ENCODE data around the gene KCNAB1. TPM values are rescaled to one million over a fixed set of nuclear protein-coding genes. Genes with fewer than 3 reads are reported as not detected.

Gene KCNAB1
- total RNA-seq, 1 donor from 2014 or later: 0.21 TPM

- H3K4me1 Mint-ChIP-seq (ENCODE audit: unreplicated experiment): no peaks in the 10 kb centered on the region
- no peak for DNase-seq (ENCODE audit: extremely low spot score, unreplicated experiment)
- H3K27ac Mint-ChIP-seq (ENCODE audit: unreplicated experiment): no peak overlapping the region
- TF ChIP-seq, protein P1, sequence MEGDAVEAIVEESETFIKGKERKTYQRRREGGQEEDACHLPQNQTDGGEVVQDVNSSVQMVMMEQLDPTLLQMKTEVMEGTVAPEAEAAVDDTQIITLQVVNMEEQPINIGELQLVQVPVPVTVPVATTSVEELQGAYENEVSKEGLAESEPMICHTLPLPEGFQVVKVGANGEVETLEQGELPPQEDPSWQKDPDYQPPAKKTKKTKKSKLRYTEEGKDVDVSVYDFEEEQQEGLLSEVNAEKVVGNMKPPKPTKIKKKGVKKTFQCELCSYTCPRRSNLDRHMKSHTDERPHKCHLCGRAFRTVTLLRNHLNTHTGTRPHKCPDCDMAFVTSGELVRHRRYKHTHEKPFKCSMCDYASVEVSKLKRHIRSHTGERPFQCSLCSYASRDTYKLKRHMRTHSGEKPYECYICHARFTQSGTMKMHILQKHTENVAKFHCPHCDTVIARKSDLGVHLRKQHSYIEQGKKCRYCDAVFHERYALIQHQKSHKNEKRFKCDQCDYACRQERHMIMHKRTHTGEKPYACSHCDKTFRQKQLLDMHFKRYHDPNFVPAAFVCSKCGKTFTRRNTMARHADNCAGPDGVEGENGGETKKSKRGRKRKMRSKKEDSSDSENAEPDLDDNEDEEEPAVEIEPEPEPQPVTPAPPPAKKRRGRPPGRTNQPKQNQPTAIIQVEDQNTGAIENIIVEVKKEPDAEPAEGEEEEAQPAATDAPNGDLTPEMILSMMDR (IDR thresholded peaks at IDR 0.05): no peak
- H3K9me3 Mint-ChIP-seq (ENCODE audit: unreplicated experiment): no peaks in the 10 kb centered on the region
- no peak overlapping the region for H3K4me3 Mint-ChIP-seq (ENCODE audit: unreplicated experiment)
- H3K36me3 Mint-ChIP-seq (ENCODE audit: unreplicated experiment): no peaks in the 10 kb centered on the region
- peaks cover 30% of the 10 kb centered on the region for H3K27me3 Mint-ChIP-seq (ENCODE audit: unreplicated experiment)
Measured at GRCh38 chr3:156395961-156396710, 275.8 kb downstream of the KCNAB1 start.

DNA sequence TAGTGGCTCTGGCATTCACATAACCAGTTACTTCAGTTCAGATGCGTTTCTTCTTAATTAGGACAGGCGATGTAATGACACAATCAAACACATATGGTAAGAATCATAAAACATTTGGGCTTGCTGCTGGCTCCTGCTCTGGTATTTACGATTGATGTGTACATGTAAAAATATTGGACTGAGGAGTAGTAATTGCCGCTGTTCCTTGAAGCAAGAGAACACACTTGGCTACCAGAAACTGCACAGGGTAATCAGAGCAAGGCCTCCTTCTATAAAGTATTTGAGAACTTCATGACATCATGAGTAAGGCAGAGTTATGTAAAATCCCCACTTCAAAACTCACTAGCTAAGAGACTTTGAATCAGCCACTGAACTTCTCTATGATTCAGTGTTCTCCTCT lies 276.5 kb downstream of the KCNAB1 start:
- H3K27me3 Mint-ChIP-seq (ENCODE audit: unreplicated experiment): peaks cover 25% of the 10 kb centered on the region
- no peaks in the 10 kb centered on the region for H3K9me3 Mint-ChIP-seq (ENCODE audit: unreplicated experiment)
- no peak for DNase-seq (ENCODE audit: extremely low spot score, unreplicated experiment)
- peaks cover 5% of the 10 kb centered on the region for H3K4me1 Mint-ChIP-seq (ENCODE audit: unreplicated experiment)
- no peak overlapping the region for H3K4me3 Mint-ChIP-seq (ENCODE audit: unreplicated experiment)
- no peak overlapping the region for H3K27ac Mint-ChIP-seq (ENCODE audit: unreplicated experiment)
- H3K36me3 Mint-ChIP-seq (ENCODE audit: unreplicated experiment): no peaks in the 10 kb centered on the region
- TF ChIP-seq, protein P1 (IDR thresholded peaks at IDR 0.05): no peak

DNA sequence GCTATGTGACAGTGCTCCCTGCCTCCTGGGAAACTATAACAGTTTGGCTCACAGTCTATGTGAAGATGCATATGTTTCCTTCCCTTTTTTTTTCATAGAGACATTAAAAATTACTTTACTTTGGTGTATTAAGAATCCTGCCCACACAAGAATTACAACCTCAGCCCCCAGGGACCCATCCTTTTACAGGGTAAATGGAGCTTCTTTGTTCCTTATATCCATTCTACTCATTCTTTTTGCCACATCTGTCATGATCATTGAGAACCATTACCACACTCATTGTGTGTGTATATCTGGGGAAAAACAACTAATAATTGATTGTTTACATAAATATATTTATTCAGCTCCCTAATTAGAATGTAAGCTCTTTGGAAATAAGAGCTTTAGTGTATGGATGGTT lies 277.2 kb downstream of the KCNAB1 start:
- no peaks in the 10 kb centered on the region for H3K36me3 Mint-ChIP-seq (ENCODE audit: unreplicated experiment)
- H3K27ac Mint-ChIP-seq (ENCODE audit: unreplicated experiment): no peak overlapping the region
- no peak overlapping the region for H3K4me3 Mint-ChIP-seq (ENCODE audit: unreplicated experiment)
- no peaks in the 10 kb centered on the region for H3K9me3 Mint-ChIP-seq (ENCODE audit: unreplicated experiment)
- TF ChIP-seq, protein P1 (IDR thresholded peaks at IDR 0.05): no peak
- H3K4me1 Mint-ChIP-seq (ENCODE audit: unreplicated experiment): peaks cover 6% of the 10 kb centered on the region
- peaks cover 21% of the 10 kb centered on the region for H3K27me3 Mint-ChIP-seq (ENCODE audit: unreplicated experiment)
- DNase-seq (ENCODE audit: extremely low spot score, unreplicated experiment): no peak

DNA sequence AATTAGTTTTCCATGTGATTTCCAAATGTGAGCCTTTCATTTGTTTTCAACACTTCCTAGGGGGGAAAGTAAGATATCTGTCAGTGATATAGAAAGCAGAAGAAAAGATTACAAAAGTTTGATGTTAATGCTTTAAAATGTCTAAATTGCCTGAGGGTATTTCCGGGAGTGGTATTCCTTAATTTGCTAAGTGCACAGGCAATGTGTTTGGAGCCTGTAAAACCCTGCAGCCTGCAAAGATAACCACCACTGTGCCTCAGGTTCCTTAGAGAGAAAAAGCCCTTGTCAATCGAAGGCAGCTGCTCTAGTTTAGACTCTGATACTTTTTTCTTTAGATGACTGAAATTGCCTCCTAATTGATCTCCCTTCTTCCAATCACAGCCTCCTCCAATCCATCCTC lies 279.7 kb downstream of the KCNAB1 start:
- TF ChIP-seq, protein P1 (IDR thresholded peaks at IDR 0.05): no peak
- peaks cover 6% of the 10 kb centered on the region for H3K4me1 Mint-ChIP-seq (ENCODE audit: unreplicated experiment)

GRCh38 chr3:156400735-156401134 lies 280.4 kb downstream of the KCNAB1 start:
- DNase-seq (ENCODE audit: extremely low spot score, unreplicated experiment): no peak
- Mint-ChIP-seq H3K36me3 (ENCODE audit: unreplicated experiment) (no peaks in the 10 kb centered on the region), H3K27me3 (ENCODE audit: unreplicated experiment) (peaks cover 30% of the 10 kb centered on the region), H3K27ac (ENCODE audit: unreplicated experiment) (no peak overlapping the region), H3K4me3 (ENCODE audit: unreplicated experiment) (no peak overlapping the region), H3K4me1 (ENCODE audit: unreplicated experiment) (peaks cover 6% of the 10 kb centered on the region), H3K9me3 (ENCODE audit: unreplicated experiment) (no peaks in the 10 kb centered on the region)
- TF ChIP-seq, protein P1 (IDR thresholded peaks at IDR 0.05): no peak

More for the DNA sequence above, 279.7 kb downstream of the KCNAB1 start:
- Mint-ChIP-seq H3K27me3 (ENCODE audit: unreplicated experiment) (peaks cover 27% of the 10 kb centered on the region), H3K4me3 (ENCODE audit: unreplicated experiment) (no peak overlapping the region), H3K27ac (ENCODE audit: unreplicated experiment) (no peak overlapping the region), H3K36me3 (ENCODE audit: unreplicated experiment) (no peaks in the 10 kb centered on the region), H3K9me3 (ENCODE audit: unreplicated experiment) (no peaks in the 10 kb centered on the region)
- no peak for DNase-seq (ENCODE audit: extremely low spot score, unreplicated experiment)

Measured in osteocyte (in vitro differentiated cells).